Spleen (tissue), 11 donors: ENCODE results near the gene SCUBE1. TPM values are rescaled to one million over a fixed set of nuclear protein-coding genes. Genes with fewer than 3 reads are reported as not detected.
A peak's percentile ranks its signal among the peaks of the same experiment; 100 is the strongest.

ENCODE experiments used
- DNase-seq: peaks from one replicate; pipeline ENCODE4 v3.0.0-alpha.2; 2020
- H3K27ac ChIP-seq, 8 donors: fragments of 200-600 bp; sonication (generic) in 7 of 8; 1 replicate in 4 of 8; 2 replicates in 4 of 8; pipeline versions ENCODE4 v1.5.0 to v1.8.0; 2016 to 2021; ENCODE audit warnings: inconsistent platforms in 4 of 8, mild to moderate bottlenecking in 4 of 8, moderate library complexity in 1 of 8
- H3K27me3 ChIP-seq, 7 donors: fragments of 200-600 bp; sonication (generic) in 6 of 7; replicated peaks in 1 of 7; 1 replicate in 4 of 7; 2 replicates in 3 of 7; pipeline versions ENCODE4 v1.5.0 to v1.8.0; 2016 to 2021; ENCODE audit warnings: inconsistent platforms in 3 of 7, mild to moderate bottlenecking in 1 of 7
- H3K36me3 ChIP-seq, 6 donors: fragments of 200-600 bp; sonication (generic) in 5 of 6; 1 replicate in 4 of 6; 2 replicates in 2 of 6; pipeline versions ENCODE4 v1.5.0 to v1.8.0; 2016 to 2021; ENCODE audit warnings: inconsistent platforms in 2 of 6
- H3K4me1 ChIP-seq, 6 donors: fragments of 200-600 bp; sonication (generic) in 5 of 6; 1 replicate in 3 of 6; 2 replicates in 3 of 6; pipeline versions ENCODE4 v1.5.0 to v1.8.0; 2016 to 2021; ENCODE audit warnings: inconsistent platforms in 3 of 6
- H3K4me3 ChIP-seq, 8 donors: fragments of 200-600 bp; sonication (generic) in 7 of 8; 1 replicate in 4 of 8; 2 replicates in 4 of 8; pipeline versions ENCODE4 v1.5.0 to v1.8.0; 2016 to 2021; ENCODE audit warnings: inconsistent platforms in 4 of 8, mild to moderate bottlenecking in 4 of 8, moderate library complexity in 2 of 8
- H3K9me3 ChIP-seq, 8 donors: fragments of 200-600 bp; sonication (generic) in 7 of 8; 1 replicate in 4 of 8; 2 replicates in 4 of 8; pipeline versions ENCODE4 v1.5.0 to v1.8.0; 2016 to 2021; ENCODE audit warnings: inconsistent platforms in 4 of 8
- POLR2A ChIP-seq, 3 donors: fragments of 450-650 bp; IDR thresholded peaks; one replicate each; pipeline ENCODE4 v1.5.1; 2017; ENCODE audit warnings: antibody characterized with exemption in 3 of 3, mild to moderate bottlenecking in 1 of 3
- POLR2AphosphoS5 ChIP-seq, 3 donors: sonication (generic); formaldehyde crosslinking; IDR thresholded peaks; one replicate each; pipeline ENCODE4 v1.5.1; 2017; ENCODE audit warnings: antibody characterized with exemption in 3 of 3
- WGBS, 5 donors: extraction: QIAGEN DNeasy Blood & Tissue Kit in 3 of 5; methylation state at CpG; one replicate each; pipeline versions ENCODE4 v1.1.5 to v1.1.7; 2013 to 2018; 5-methylcytosine and 5-hydroxymethylcytosine counted together
- intact Hi-C: fragments of 100-400 bp; cut with DNase I; formaldehyde crosslinking; loops from one replicate; pipeline ENCODE4 v1.15.0; 2023; ENCODE audit warnings: low total_unique reads
- polyA plus RNA-seq, 3 donors: library from polyadenylated mRNA; stranded (reverse); fragments of 200-250 nt; gene quantifications; one replicate each; pipeline ENCODE4 v1.2.1, GENCODE V29; 2013
- total RNA-seq, 7 donors: library from RNA; depleted of rRNA in 3 of 7; stranded (reverse); fragments of >200 nt in 3 of 7; fragmentation: NEBNext Ultra II Directional in 4 of 7; extraction: Animal tissue kit (Norgen Biotek cat#: 25700) in 4 of 7; gene quantifications; one replicate each; pipeline versions ENCODE4 v1.1.0 to v1.2.1, GENCODE V29; 2016 to 2021
- TF ChIP-seq, protein P1 (sequence below), 11 experiments: fragments of 200-600 bp in 7 of 11; fragments of 450-650 bp in 4 of 11; sonication (generic) in 4 of 11; IDR thresholded peaks in 8 of 11; conservative IDR thresholded peaks in 3 of 11; 1 replicate in 7 of 11; 2 replicates in 4 of 11; pipeline versions ENCODE4 v1.4.0 to v1.8.0; 2016 to 2021; ENCODE audit warnings: antibody characterized with exemption in 11 of 11, inconsistent platforms in 4 of 11, mild to moderate bottlenecking in 1 of 11
- donor health status: healthy with polysubstance abuse.
- donor health status: DM: no; HTN: no; CAD: no; lungs with moderate emphysema.
- donor health status: DM: no; HTN: no; CAD: no.
- donor health status: Bipolar disorder and iron deficiency.
- donor health status: healthy.
- donor health status: DM: no; HTN: no; CAD: no.
- donor health status: DM: yes; HTN: yes; CAD: no.

Gene SCUBE1
- total and polyA plus RNA-seq, 10 donors: 0.46 to 43.5 (median 15.9) TPM

DNA sequence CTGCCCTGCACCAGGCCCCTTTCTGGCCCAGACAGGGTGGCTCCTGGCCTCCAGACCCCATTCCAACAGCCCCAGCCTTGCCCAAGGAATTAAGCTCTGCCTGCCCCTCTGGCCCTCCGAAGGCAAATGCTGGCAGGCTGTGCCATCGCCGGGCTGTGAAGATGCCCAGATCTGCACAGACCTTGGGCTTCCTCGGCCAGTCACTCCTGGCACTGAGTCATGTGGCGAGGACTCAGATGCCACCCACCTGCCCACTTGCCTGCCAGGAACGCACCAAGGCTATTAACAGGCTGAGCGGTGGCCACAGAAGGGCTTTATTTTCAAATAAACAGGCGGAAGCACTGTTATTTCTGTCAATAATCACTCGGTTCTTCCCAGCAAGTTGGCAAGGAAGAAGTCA is 105.9 kb downstream of the SCUBE1 start:
- Histone ChIP-seq H3K36me3 (no peaks in the 10 kb centered on the region), H3K27me3 (no peaks in the 10 kb centered on the region), H3K27ac (peak overlapping the region in 6 of 8 donors; percentile 4 to 73 (median 56)), H3K4me3 (no peak overlapping the region), H3K9me3 (no peaks in the 10 kb centered on the region), H3K4me1 (peaks cover 4 to 71% (median 29%) of the 10 kb centered on the region in 6 donors)
- TF ChIP-seq POLR2AphosphoS5 (IDR thresholded peaks at IDR 0.05) (peak in 1 of 3 donors; percentile 25), POLR2A (IDR thresholded peaks at IDR 0.05) (no peak)
- no peak for DNase-seq
- intact Hi-C loops: loop anchor here (2.0 kb wide), 1 partner anchor 24 kb away; no protein-coding TSS in a partner anchor
- 54 to 94% (median 74%) methylated on average over 8 to 9 of the region's 9 CpGs for WGBS, 5 donors

DNA sequence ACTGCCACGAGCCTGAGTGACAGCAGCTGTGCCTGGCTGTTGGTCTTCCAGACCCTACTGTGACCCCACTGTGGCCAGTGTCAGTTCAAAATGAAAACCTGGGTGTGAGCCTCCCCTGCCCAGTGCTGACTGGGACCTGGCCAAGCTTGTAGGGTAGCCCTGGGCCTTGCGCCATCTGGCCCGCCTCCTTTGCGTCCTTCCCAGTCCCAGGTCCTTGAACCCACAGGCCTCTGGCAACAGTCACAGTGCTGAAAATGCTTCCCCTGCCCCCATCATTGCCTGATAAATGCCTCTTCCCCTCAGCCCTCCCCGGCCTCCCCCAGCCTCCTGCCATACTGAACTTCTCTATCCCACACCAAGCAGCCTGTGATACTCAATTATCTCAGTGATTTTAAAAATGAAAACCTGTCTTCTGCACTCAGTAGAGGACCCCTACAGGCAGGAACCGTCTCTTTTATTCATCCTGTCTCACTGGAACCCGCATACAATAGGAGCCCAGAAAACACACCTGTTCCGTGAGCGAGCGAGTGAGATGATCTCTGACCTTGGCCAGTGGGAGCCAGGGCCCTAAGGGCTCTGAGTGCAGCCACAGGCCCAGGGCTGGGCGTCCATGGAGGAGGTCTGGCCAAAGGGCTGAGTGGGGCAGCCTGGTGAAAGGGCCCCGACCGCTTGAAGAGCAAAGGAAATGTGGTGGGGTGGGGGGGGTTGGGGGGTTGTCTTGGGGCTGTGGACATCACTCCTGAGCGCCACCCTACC is 106.6 kb downstream of the SCUBE1 start:
- DNase-seq: peak; percentile 84
- Histone ChIP-seq H3K9me3 (no peaks in the 10 kb centered on the region), H3K27me3 (peaks cover 0 to 5% (median 0%) of the 10 kb centered on the region in 7 donors), H3K36me3 (no peaks in the 10 kb centered on the region), H3K27ac (peak overlapping the region in 5 of 8 donors; percentile 14 to 73 (median 63)), H3K4me1 (peaks cover 4 to 72% (median 31%) of the 10 kb centered on the region in 6 donors), H3K4me3 (no peak overlapping the region)
- WGBS, 5 donors: 52 to 70% (median 60%) methylated on average over 14 of the region's 14 CpGs
- intact Hi-C loops: loop anchor here (2.0 kb wide), 1 partner anchor 24 kb away; no protein-coding TSS in a partner anchor
- TF ChIP-seq POLR2A (IDR thresholded peaks at IDR 0.05): no peak
- TF ChIP-seq, protein P1, sequence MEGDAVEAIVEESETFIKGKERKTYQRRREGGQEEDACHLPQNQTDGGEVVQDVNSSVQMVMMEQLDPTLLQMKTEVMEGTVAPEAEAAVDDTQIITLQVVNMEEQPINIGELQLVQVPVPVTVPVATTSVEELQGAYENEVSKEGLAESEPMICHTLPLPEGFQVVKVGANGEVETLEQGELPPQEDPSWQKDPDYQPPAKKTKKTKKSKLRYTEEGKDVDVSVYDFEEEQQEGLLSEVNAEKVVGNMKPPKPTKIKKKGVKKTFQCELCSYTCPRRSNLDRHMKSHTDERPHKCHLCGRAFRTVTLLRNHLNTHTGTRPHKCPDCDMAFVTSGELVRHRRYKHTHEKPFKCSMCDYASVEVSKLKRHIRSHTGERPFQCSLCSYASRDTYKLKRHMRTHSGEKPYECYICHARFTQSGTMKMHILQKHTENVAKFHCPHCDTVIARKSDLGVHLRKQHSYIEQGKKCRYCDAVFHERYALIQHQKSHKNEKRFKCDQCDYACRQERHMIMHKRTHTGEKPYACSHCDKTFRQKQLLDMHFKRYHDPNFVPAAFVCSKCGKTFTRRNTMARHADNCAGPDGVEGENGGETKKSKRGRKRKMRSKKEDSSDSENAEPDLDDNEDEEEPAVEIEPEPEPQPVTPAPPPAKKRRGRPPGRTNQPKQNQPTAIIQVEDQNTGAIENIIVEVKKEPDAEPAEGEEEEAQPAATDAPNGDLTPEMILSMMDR (IDR thresholded peaks at IDR 0.05 in 8 of 11, conservative IDR thresholded peaks at IDR 0.05 in 3 of 11): no peak
- TF ChIP-seq POLR2AphosphoS5 (IDR thresholded peaks at IDR 0.05): peak; percentile 63 to 80 (median 70)

DNA sequence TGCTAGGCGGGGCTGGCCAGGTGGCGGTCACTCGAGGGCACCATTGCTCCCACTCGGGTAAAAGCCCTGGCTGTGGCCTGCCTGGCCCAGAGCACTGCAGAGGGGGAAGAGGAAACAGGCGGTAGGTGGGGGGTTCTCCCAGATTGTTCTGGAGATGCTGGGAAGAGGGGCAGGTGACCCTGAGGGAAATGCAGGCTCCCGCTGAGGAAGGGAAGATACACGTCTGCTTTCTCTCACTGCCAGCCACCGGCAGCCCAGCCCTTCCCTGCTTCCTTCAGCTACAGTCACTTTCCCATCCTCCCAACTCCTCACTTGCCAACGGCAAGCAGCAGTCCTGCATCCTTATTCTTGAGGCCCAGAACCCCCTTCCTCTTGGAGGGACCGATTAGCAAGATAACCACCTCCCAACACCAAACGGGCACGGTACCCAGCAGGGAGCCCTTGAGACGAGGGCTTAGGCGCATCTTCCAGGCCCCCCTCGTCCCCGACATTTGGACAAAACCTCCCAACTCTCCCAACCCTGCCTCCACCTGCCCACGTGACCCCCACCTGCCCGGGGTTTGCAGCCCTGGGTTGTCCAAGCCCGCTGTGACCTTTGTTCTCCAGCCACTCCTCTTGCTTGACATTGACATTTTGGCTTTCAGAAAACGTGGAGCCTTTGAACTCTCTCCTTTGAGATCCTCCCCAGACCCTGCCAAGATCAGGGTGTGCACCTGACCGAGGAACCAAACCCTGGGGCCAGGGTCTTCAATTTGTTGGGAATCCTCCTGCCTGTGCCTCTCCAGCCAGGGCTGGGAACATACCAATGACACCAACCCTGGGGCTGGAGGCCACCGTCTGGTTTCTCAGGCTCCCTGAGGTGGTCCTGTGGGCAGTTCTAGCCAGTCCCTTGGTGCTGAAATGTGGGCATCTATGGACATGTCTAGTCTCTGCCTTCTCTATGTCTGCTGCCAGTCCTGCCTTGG is 107.4 kb downstream of the SCUBE1 start:
- Histone ChIP-seq H3K9me3 (no peaks in the 10 kb centered on the region), H3K27me3 (peaks cover 0 to 13% (median 0%) of the 10 kb centered on the region in 7 donors), H3K36me3 (no peaks in the 10 kb centered on the region), H3K27ac (peak overlapping the region in 4 of 8 donors; percentile 32 to 73 (median 66)), H3K4me1 (peaks cover 4 to 73% (median 33%) of the 10 kb centered on the region in 6 donors), H3K4me3 (no peak overlapping the region)
- WGBS, 5 donors: 67 to 82% (median 74%) methylated on average over 21 to 22 of the region's 22 CpGs
- intact Hi-C loops: loop anchor here (2.0 kb wide), 1 partner anchor 25 kb away; no protein-coding TSS in a partner anchor
- DNase-seq: no peak
- TF ChIP-seq POLR2AphosphoS5 (IDR thresholded peaks at IDR 0.05): no peak
- no peak for TF ChIP-seq POLR2A (IDR thresholded peaks at IDR 0.05)
- TF ChIP-seq, protein P1 (IDR thresholded peaks at IDR 0.05 in 8 of 11, conservative IDR thresholded peaks at IDR 0.05 in 3 of 11): no peak

DNA sequence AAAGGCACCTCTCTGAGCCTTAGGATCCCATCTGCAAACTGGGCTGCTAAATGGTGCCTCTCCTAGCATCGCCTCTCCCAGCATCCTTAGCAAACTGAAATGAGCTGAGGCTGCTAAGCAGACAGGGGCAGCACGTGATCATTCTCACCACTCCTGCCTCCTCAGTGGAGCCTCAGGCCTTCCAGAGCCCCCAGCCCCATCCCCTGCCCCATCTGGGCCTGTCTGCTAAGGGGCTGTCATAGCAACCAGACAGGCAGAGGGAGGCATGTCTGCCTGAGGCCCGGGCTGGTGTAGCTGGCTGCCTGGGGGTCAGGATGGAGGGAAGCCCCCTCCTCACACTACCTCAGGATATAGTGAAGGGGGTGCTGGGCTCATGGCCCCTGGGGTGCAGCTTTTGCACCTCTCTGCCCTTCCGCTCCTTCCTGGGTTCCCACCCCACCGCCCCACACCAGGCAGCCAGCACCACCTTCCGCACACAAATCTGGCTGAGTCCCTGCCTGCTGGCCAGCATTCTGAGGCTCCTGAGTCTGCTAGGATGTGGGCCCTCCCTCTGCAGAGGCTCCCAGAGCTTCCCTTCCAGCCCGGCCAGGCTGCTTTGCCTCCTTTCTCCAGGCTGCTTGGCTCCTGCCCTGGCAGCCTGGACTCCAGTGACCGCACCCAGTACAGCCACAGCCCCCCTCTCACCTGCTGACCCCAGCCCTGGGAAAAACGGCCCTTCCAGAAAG is 108.7 kb downstream of the SCUBE1 start:
- peaks cover 0 to 16% (median 0%) of the 10 kb centered on the region in 7 donors for H3K27me3 ChIP-seq
- peak overlapping the region in 1 of 8 donors; percentile 73 for H3K27ac ChIP-seq
- no peaks in the 10 kb centered on the region for H3K36me3 ChIP-seq
- WGBS, 5 donors: 68 to 88% (median 86%) methylated on average over 9 of the region's 9 CpGs
- no peak for DNase-seq
- intact Hi-C loops: loop anchor here (5.0 kb wide), 1 partner anchor 113 kb away; no protein-coding TSS in a partner anchor
- no peaks in the 10 kb centered on the region for H3K9me3 ChIP-seq
- TF ChIP-seq, protein P1 (IDR thresholded peaks at IDR 0.05 in 8 of 11, conservative IDR thresholded peaks at IDR 0.05 in 3 of 11): no peak
- TF ChIP-seq POLR2AphosphoS5 (IDR thresholded peaks at IDR 0.05) (no peak), POLR2A (IDR thresholded peaks at IDR 0.05) (no peak)
- H3K4me1 ChIP-seq: peaks cover 4 to 66% (median 33%) of the 10 kb centered on the region in 6 donors
- H3K4me3 ChIP-seq: no peak overlapping the region
